ENCODE results near the gene GZMM. TPM values are rescaled to one million over a fixed set of nuclear protein-coding genes. Genes with fewer than 3 reads are reported as not detected.

The GZMM gene
- total RNA-seq, 4 donors from 2014 or later: 0.50 to 0.58 TPM; not detected in 2

DNA sequence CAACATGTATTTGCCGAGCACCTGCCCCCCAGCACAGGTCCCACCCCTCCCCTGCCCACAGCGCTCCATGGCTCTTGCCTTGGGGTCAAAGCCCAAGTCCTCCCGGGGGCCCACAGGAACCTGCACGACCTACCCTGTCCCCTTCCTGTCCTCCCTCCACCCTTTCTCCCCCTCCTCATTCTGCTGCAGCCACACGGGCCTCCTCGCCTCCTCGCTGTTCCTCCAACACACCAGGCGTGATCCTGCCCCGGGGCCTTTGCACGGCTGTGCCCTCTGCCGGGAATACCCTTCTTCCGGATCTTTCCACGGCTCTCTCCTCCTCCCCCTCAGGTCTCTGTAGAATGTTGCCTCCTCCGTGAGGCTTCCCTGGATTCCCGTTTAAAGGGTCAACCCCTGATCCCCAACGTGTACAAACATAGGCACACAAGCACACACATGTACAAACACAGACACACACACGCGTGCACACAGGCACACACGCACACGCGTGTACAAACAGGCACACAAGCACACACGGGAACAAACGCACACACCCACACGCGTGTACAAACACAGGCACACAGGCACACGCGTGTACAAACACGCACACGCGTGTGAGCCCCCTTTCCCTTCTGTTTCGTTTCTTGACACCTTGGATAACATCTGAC, 44.8 kb upstream of the GZMM start:
- Histone ChIP-seq H3K27ac (replicated peaks in 1 of 4) (no peak overlapping the region), H3K4me1 (peaks cover 8 to 31% (median 23%) of the 10 kb centered on the region in 4 donors), H3K36me3 (no peaks in the 10 kb centered on the region), H3K4me3 (no peak overlapping the region), H3K9me3 (no peaks in the 10 kb centered on the region), H3K27me3 (peaks cover 3 to 63% (median 37%) of the 10 kb centered on the region in 4 donors)
- 74% methylated on average over 30 of the region's 31 CpGs for WGBS
- no peak for DNase-seq (ENCODE audit: extremely low spot score)
- intact Hi-C loops (cut with DNase I): no loop called here
- TF ChIP-seq, protein P1, sequence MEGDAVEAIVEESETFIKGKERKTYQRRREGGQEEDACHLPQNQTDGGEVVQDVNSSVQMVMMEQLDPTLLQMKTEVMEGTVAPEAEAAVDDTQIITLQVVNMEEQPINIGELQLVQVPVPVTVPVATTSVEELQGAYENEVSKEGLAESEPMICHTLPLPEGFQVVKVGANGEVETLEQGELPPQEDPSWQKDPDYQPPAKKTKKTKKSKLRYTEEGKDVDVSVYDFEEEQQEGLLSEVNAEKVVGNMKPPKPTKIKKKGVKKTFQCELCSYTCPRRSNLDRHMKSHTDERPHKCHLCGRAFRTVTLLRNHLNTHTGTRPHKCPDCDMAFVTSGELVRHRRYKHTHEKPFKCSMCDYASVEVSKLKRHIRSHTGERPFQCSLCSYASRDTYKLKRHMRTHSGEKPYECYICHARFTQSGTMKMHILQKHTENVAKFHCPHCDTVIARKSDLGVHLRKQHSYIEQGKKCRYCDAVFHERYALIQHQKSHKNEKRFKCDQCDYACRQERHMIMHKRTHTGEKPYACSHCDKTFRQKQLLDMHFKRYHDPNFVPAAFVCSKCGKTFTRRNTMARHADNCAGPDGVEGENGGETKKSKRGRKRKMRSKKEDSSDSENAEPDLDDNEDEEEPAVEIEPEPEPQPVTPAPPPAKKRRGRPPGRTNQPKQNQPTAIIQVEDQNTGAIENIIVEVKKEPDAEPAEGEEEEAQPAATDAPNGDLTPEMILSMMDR (IDR thresholded peaks at IDR 0.05): no peak
- TF ChIP-seq EP300 (IDR thresholded peaks at IDR 0.05) (no peak), POLR2AphosphoS5 (IDR thresholded peaks at IDR 0.05) (no peak), POLR2A (IDR thresholded peaks at IDR 0.05; ENCODE audit: low read depth) (no peak)

DNA sequence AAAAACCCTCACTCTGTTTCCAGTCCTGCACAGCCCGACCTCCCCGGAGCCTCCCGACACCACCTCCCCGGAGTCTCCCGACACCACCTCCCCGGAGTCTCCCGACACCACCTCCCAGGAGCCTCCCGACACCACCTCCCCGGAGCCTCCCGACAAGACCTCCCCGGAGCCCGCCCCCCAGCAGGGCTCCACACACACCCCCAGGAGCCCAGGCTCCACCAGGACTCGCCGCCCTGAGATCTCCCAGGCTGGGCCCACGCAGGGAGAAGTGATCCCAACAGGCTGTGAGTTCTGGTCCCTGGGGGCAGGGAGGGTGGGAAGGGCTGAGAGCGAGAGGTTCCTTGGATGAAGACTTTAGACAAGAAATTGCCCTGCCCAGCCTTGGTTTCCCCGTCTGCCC, 42.2 kb upstream of the GZMM start:
- WGBS: 86% methylated on average over 17 of the region's 17 CpGs
- intact Hi-C loops (cut with DNase I): no loop called here
- TF ChIP-seq POLR2A (IDR thresholded peaks at IDR 0.05; ENCODE audit: low read depth): no peak
- TF ChIP-seq, protein P1 (IDR thresholded peaks at IDR 0.05): no peak
- TF ChIP-seq POLR2AphosphoS5 (IDR thresholded peaks at IDR 0.05): no peak
- no peak for TF ChIP-seq EP300 (IDR thresholded peaks at IDR 0.05)
- no peaks in the 10 kb centered on the region for H3K9me3 ChIP-seq
- no peak for DNase-seq (ENCODE audit: extremely low spot score)
- no peak overlapping the region for H3K27ac ChIP-seq (replicated peaks in 1 of 4)
- H3K4me1 ChIP-seq: peaks cover 12 to 25% (median 21%) of the 10 kb centered on the region in 4 donors
- H3K4me3 ChIP-seq: no peak overlapping the region
- H3K27me3 ChIP-seq: peaks cover 3 to 41% (median 25%) of the 10 kb centered on the region in 4 donors
- H3K36me3 ChIP-seq: no peaks in the 10 kb centered on the region

DNA sequence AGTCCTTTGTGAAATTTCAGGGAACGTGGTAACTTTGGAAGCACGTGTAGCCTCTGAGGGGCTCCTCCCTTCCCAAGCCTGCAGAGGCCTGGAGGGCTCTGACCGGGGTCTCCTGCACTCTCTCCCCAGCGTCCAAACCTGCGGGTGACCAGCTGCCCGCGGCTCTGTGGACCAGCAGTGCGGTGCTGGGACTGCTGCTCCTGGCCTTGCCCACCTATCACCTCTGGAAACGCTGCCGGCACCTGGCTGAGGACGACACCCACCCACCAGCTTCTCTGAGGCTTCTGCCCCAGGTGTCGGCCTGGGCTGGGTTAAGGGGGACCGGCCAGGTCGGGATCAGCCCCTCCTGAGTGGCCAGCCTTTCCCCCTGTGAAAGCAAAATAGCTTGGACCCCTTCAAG, 39.2 kb upstream of the GZMM start:
- H3K4me3 ChIP-seq: no peak overlapping the region
- H3K4me1 ChIP-seq: peaks cover 14 to 28% (median 24%) of the 10 kb centered on the region in 4 donors
- intact Hi-C loops (cut with DNase I): no loop called here
- peaks cover 0 to 12% (median under 1%) of the 10 kb centered on the region in 4 donors for H3K27me3 ChIP-seq
- no peak overlapping the region for H3K27ac ChIP-seq (replicated peaks in 1 of 4)
- TF ChIP-seq EP300 (IDR thresholded peaks at IDR 0.05): no peak
- no peak for TF ChIP-seq POLR2A (IDR thresholded peaks at IDR 0.05; ENCODE audit: low read depth)
- WGBS: 93% methylated on average over 14 of the region's 14 CpGs
- no peaks in the 10 kb centered on the region for H3K9me3 ChIP-seq
- no peak for DNase-seq (ENCODE audit: extremely low spot score)
- H3K36me3 ChIP-seq: peaks cover 0 to 8% (median 7%) of the 10 kb centered on the region in 4 donors

DNA sequence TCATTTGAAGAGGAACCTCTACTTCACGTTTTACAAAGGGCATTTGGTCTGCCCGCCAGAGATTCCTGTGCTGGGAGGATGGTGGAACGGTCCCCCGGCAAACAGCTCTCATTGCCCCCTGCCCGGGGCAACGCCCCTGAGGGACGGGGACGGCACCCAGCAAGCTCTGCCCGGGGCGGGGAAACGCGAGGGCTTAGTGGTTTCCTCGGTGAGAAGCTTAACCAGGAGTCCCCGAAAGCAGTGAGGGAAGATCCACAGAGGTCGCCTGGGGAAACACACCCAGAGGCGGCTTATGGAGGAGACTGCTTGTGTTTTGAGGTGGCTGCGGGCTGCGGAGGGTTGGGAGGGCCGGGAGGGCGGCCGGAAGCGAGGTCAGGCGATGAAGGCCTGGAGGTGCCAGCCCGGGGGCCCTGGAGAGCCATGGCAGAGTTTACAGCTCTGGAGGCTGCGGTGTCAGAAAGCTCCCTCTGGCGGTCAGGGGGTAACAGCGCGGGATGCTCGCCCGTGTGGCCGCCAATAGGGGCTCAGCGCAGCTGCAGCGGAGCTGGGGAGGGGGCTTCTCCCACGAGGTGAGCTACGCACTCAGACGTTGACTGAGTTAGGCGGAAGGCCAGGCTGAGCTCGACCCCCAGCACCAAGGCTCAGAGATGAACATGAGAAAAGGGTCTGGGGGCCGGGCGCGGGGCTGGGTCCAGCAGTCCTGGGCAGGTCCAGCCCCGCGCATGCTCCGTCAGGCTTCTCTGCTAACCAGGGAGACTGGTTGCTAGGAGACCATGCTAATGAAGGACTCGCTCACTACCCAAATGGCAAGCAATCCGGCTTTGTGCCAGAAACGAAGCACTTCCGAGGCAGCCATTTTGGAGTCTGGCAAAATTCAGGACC, 37.2 kb upstream of the GZMM start:
- Histone ChIP-seq H3K4me1 (peaks cover 27 to 42% (median 39%) of the 10 kb centered on the region in 4 donors), H3K9me3 (no peaks in the 10 kb centered on the region), H3K36me3 (peaks cover 0 to 11% (median 10%) of the 10 kb centered on the region in 4 donors), H3K27ac (replicated peaks in 1 of 4) (peak overlapping the region; percentile 91 to 97 (median 92)), H3K4me3 (peak overlapping the region; percentile 73 to 100 (median 92)), H3K27me3 (no peaks in the 10 kb centered on the region)
- TF ChIP-seq POLR2AphosphoS5 (IDR thresholded peaks at IDR 0.05): no peak
- TF ChIP-seq POLR2A (IDR thresholded peaks at IDR 0.05; ENCODE audit: low read depth): no peak
- no peak for TF ChIP-seq EP300 (IDR thresholded peaks at IDR 0.05)
- TF ChIP-seq, protein P1 (IDR thresholded peaks at IDR 0.05): peak in 2 of 3 experiments; percentile 94 to 96
- peak; percentile 99 for DNase-seq (ENCODE audit: extremely low spot score)
- intact Hi-C loops (cut with DNase I): no loop called here
- 4% methylated on average over 36 of the region's 48 CpGs for whole genome bisulfite sequencing
